NT2/D1 (cell line): Measurements from ENCODE around the gene TECPR2.

Experiments
- YY1 ChIP-seq: IDR thresholded peaks from 2 replicates; pipeline ENCODE4 v1.6.1; 2011; ENCODE audit not compliant: insufficient read length, insufficient read depth
- ZNF274 ChIP-seq: IDR thresholded peaks from 2 replicates; pipeline ENCODE4 v1.6.1; 2011; ENCODE audit warnings: mild to moderate bottlenecking, low read depth, low read length

- TF ChIP-seq YY1 (no peak), ZNF274 (no peak)
Observed at GRCh38 chr14:102487204-102487577, 124.5 kb downstream of the TECPR2 start.
